Breast epithelium (tissue), 3 donors: ENCODE measurements around the gene ENAH.

Experiments used
- POLR2A ChIP-seq: fragments of 450-650 bp; IDR thresholded peaks from one replicate; pipeline ENCODE4 v1.6.1; 2016; ENCODE audit warnings: antibody characterized with exemption, mild to moderate bottlenecking, moderate library complexity
- POLR2AphosphoS5 ChIP-seq, 3 donors: sonication (generic); formaldehyde crosslinking; IDR thresholded peaks; one replicate each; pipeline ENCODE4 v1.6.1; 2017; ENCODE audit warnings: antibody characterized with exemption in 3 of 3
- TF ChIP-seq, protein P1 (sequence below), 3 donors: fragments of 450-650 bp; IDR thresholded peaks; one replicate each; pipeline ENCODE4 v1.5.1; 2016 to 2017; ENCODE audit warnings: antibody characterized with exemption in 3 of 3, mild to moderate bottlenecking in 3 of 3, moderate library complexity in 3 of 3

DNA sequence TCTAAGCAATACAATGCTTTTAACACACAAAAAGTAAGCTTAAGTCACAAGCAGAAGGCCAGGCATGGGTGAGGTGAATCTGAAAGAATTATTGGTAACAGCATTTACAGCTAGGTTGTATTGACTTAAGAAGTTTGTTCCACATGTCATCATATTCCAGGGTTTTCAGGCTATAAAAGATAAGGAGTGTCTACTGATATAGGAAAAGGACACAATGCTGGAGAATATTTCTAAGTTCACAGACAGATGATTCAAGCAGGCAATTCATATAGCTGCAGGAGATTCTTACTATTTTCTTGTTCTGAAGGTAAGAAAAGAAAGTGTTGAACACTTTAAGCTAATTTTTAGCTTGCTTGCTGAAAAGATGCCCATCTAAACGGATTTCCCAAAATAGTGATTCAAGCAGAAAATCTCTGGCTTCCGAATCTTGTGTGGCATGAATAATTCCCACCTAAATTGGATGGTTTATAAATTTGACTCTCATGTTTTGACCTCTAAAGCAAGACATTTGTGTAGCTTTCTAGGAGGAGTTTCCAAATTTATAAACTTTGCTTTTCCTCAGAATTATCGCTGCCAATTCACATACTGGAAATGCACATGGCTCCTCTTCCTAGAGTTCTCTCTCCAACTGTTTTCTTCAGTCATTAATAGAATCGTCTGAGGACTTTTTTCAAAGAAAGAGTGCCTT lies 129.5 kb downstream of the ENAH start:
- TF ChIP-seq, protein P1, sequence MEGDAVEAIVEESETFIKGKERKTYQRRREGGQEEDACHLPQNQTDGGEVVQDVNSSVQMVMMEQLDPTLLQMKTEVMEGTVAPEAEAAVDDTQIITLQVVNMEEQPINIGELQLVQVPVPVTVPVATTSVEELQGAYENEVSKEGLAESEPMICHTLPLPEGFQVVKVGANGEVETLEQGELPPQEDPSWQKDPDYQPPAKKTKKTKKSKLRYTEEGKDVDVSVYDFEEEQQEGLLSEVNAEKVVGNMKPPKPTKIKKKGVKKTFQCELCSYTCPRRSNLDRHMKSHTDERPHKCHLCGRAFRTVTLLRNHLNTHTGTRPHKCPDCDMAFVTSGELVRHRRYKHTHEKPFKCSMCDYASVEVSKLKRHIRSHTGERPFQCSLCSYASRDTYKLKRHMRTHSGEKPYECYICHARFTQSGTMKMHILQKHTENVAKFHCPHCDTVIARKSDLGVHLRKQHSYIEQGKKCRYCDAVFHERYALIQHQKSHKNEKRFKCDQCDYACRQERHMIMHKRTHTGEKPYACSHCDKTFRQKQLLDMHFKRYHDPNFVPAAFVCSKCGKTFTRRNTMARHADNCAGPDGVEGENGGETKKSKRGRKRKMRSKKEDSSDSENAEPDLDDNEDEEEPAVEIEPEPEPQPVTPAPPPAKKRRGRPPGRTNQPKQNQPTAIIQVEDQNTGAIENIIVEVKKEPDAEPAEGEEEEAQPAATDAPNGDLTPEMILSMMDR (IDR thresholded peaks at IDR 0.05), result no peak
- TF ChIP-seq POLR2AphosphoS5 (IDR thresholded peaks at IDR 0.05) (no peak), POLR2A (no peak)
